T47D (cell line): ENCODE data around the gene CEP131.

Source experiments
- DNase-seq, 2 experiments: peaks; one replicate each; pipeline versions ENCODE4 v3.0.0 to v3.0.0-alpha.2; 2011 to 2012; ENCODE audit warnings: low read depth in 1 of 2, low spot score in 1 of 2
- JUND ChIP-seq: IDR thresholded peaks from 2 replicates; pipeline ENCODE4 v1.6.1; 2012; ENCODE audit warnings: low read depth
- in situ Hi-C: cut with HindIII; loops from 2 replicates; pipeline ENCODE4 v1.10.0; 2016; ENCODE audit warnings: low sequenced_read_pairs, low pct_unique_long_range_greater_than_20kb

CEP131 gene

DNA sequence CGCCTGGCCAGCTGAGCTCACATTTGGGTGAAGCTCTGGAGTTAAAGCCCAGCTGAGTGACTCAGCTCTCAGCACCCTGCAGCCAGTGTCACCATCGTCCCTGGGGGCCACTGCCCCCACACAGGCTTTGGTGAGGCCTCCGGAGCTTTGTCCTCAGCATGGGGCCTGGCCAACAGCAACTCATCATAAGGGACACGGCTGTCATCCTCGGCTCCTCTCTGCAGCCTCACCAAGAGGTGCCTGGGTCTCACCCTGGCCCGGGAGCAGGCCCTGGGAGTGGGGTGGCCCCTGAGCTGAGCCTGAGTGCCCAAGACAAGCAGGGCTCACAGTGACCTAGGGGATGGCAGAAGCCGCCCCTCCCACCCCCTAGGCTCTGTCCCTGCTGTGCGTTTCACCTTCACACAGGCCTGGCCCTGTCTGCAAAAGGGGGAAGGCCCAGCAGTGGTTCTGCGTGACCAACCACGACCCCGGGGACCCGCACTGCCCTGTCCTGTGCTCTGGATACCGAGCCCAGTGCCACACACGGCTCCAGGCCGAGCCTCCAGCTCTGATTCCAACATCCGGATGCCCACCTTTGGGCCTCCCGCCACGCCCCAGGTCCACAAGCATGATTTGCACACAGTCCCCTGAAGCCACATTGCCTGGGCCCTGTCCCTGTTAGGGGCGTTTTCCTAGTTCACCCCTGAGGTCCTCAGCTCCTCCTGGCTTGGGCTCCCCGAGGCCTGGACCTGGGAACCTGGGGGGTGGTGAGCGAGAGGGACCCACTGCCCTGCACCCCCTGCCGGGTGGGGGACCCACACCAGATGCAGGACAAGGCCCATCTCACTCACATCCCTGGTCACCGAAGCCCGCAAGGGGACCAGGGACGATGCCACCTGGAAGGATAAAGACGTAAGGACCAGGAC, 34.9 kb downstream of the CEP131 start:
- DNase-seq, result no peak
- in situ Hi-C loops, result no loop called here
- TF ChIP-seq JUND, result no peak

GRCh38 chr17:81187120-81187519, 35.6 kb downstream of the CEP131 start:
- in situ Hi-C loops, result no loop called here
- no peak for TF ChIP-seq JUND
- DNase-seq, result no peak

DNA sequence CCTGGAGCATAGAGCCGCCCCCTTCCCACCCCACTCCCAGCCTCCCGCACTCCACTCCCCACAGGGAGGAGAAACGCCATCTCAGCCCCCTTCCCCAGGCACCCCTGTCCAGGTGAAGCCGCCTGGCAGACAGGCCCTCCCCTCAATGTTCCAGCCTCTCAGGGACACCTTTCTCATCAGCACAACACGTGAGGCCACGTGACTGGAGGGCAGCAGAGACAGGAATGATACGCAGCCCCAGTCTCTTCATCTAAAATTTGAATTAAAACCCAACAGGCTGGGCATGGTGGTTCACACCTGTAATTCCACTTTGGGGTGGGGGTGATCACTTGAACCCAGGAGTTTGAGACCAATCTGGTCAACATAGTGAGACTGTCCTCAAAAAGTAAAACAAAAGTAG, 36.6 kb downstream of the CEP131 start:
- no peak for TF ChIP-seq JUND
- in situ Hi-C loops, result no loop called here
- DNase-seq, result no peak

DNA sequence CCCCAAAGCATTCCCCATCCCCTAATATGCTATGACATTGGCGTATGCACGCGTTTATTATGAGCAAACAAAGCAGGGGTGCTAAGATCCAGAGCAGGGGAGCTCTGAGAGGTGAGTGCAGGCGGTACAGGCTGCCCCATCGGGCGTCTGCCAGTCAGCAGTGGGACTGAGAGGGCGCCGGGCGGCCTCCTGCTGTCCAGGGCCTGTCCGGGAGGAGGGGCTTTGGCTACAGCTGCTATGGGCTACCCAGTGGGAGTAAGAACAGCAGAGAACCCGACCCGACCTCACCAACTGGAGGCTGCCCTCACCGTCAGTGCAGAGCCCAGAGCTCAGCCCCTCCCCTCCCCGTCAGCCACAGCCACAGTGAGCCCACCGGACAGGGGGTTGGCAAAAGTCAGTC, 38.2 kb downstream of the CEP131 start:
- TF ChIP-seq JUND, result no peak
- no peak for DNase-seq
- in situ Hi-C loops, result no loop called here

DNA sequence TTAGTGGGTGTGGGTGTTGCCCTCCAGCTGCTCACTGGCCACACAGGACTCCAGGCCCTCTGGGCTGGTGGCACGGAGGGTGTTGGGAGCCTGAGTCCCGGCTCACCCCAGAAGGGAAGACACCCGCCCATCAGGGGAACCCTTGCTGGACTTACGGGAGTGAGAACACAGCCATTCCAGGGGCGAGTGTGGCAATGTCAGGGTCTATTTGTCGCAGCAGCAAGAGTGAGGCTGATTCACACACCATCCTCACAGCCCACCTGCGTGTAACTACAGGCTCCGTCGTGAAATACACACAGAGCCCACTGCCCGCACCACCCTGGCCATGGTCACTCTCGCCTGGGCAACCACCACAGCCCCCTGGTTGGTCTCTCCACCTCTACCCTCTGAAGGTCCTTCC, 39.0 kb downstream of the CEP131 start:
- in situ Hi-C loops, result no loop called here
- DNase-seq, result no peak
- TF ChIP-seq JUND, result no peak

- in situ Hi-C loops, result no loop called here
- DNase-seq, result no peak
- no peak for TF ChIP-seq JUND
Measured at GRCh38 chr17:81183316-81183715, 39.4 kb downstream of the CEP131 start.

DNA sequence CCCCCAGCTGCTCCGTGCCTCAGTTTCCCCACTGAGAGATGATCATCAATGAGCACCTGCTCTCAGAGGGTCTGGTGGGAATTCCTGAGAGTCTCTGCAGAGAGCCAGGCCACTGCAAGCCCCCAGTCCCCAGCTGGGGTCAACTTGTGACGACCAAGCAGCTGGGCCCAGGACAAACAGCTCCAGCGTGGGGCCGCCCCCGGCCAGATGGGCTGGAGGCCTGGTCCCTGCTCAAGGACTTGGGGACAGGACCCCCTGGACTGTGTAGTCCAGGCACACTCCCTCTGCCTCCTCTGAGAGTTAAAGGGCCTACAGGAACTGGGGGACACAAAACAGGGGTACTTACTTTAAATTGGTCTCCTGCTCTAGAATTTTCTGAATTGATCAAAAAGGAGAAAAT, 40.2 kb downstream of the CEP131 start:
- in situ Hi-C loops, result no loop called here
- no peak for TF ChIP-seq JUND
- DNase-seq, result no peak

- in situ Hi-C loops, result no loop called here
- no peak for TF ChIP-seq JUND
- DNase-seq, result no peak
Measured at GRCh38 chr17:81181811-81182185, 41.0 kb downstream of the CEP131 start.

DNA sequence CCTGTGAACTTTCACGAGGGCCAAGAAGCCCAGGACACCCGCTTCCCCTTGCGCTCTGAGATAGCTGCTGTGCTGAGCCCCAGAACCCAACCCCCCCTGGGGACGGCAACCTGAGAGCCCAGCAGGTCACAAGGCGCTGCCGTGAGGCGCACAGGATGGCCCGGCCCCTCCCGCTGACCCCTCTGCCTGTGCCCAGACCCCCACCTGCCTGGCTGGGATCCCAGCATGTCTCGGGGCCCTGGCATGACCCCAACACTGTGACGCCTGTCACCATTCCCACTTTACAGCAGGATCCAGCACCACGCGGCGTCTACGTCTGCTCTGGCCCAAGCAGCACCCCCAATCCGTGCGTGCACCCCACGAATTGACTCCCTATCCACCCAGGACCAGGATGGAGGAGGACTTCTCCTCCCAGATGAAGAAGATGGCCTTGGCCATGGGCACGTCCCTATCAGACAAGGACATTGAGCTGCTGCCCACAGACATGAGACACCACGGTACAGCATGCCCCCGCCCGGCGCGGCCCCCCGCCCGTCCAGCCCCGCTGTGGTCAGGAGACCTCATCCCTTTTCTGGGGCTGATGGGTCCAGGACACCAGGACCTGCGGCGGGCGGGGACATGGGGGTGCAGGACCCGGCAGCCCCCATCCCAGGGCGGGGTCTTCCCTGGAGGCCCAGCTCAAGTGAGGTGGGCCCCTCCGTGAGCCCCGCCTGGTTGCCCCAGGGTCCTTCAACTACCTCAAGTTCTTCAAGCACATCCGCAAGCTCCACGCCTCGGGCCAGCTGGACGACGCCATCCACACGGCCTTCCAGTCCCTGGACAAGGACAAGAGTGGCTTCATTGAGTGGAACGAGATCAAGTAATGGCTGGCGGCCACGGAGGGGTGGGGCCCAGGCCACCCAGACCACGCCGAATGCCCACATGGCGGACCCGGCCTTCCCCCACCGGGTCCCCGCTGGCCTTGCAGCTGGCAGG, 41.6 kb downstream of the CEP131 start:
- no peak for DNase-seq
- no peak for TF ChIP-seq JUND
- in situ Hi-C loops, result no loop called here

DNA sequence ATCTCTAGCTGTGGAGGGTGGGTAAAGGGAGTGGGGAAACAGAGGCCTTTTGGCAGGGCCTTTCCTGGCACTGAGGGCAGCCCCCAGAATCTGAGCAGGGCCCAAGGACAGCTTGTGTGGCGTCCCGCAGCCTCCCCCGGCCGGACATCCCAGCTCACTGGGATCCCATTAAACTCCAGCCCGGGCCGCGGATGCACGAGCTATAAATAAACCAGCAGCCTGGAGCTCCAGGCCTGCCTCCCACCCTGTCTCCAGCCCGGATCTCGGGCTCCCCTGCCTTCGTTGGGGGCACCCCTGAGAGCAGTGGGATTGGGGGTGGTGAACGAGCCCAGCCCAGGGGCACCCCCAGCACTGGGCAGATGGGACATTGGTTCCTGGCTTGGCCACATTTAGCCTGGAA, 42.9 kb downstream of the CEP131 start:
- in situ Hi-C loops, result no loop called here
- no peak for TF ChIP-seq JUND

DNA sequence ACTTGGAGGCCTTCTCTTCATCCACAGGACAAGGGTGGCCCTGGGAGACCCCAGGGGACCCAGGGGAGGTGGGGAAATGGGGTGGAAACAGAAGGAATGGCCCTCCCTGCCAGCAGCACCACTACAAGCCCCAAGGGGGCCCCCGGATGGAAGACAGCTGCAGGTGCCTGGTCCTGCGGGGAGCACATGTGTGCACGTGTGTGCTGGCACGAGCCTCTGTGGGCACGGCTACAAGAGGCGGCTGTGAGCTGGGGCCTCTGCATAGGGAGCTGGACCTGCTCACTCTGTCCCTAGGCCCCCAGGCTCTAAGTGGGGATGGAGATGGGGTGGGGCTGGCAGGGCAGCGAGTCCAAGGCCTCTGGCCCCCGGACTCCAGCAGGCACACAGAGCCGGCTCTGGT, 43.5 kb downstream of the CEP131 start:
- in situ Hi-C loops, result no loop called here
- no peak for DNase-seq
- TF ChIP-seq JUND, result no peak

More for the DNA sequence above, 42.9 kb downstream of the CEP131 start:
- DNase-seq, result no peak

- no peak for TF ChIP-seq JUND
- no peak for DNase-seq
- in situ Hi-C loops, result no loop called here
Measured at GRCh38 chr17:81178136-81179091, 44.4 kb downstream of the CEP131 start.
